ENCODE results near the gene ZDHHC20. TPM values are rescaled to one million over a fixed set of nuclear protein-coding genes. Genes with fewer than 3 reads are reported as not detected.
A peak's percentile ranks its signal among the peaks of the same experiment; 100 is the strongest.

The ZDHHC20 gene
- total RNA-seq, 1 donor from 2014 or later = 175 TPM

DNA sequence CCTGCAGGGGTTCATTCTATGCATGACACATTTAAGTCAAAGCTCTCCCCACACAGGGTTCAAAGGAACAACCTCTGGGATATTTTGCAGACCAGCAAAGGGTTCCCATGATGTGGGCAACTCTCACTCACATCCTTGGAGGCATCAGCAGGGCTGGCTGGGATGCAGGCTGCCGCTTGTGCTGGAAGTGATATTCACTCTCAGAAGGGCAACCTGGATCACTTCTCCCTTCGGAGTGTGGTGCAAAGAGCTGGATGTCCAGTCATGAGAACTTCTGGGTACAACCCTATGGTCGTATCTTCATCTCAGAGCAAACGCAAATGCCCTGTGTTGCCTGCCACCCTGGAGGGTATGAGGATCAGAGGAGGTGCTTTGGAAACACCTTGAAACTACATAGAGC is 98.6 kb downstream of the ZDHHC20 start:
- Histone ChIP-seq H3K36me3 (no peaks in the 10 kb centered on the region), H3K27me3 (no peaks in the 10 kb centered on the region), H3K9me3 (ENCODE audit: low read depth) (no peaks in the 10 kb centered on the region), H3K27ac (no peak overlapping the region), H3K4me2 (no peak overlapping the region), H3K4me3 (no peak overlapping the region), H3K9ac (no peak overlapping the region), H2AFZ (replicated peaks) (no peak overlapping the region), H3K4me1 (no peaks in the 10 kb centered on the region), H3F3A (ENCODE audit: low read depth) (no peaks in the 10 kb centered on the region), H3K79me2 (ENCODE audit: low read depth) (no peaks in the 10 kb centered on the region), H4K20me1 (ENCODE audit: low read depth) (no peaks in the 10 kb centered on the region)
- Mint-ChIP-seq H3K4me1 (no peaks in the 10 kb centered on the region), H3K27me3 (ENCODE audit: insufficient read depth, low read depth) (peaks cover 2% of the 10 kb centered on the region), H3K4me3 (no peak overlapping the region), H3K27ac (no peak overlapping the region), H3K36me3 (no peaks in the 10 kb centered on the region), H3K9me3 (peaks cover 10% of the 10 kb centered on the region)
- TF ChIP-seq EZH2phosphoT487 (IDR thresholded peaks at IDR 0.05) = no peak
- no peak for DNase-seq (ENCODE audit: low spot score)

GRCh38 chr13:21359855-21360254 is 99.2 kb downstream of the ZDHHC20 start:
- no peak overlapping the region for H3K27ac Mint-ChIP-seq
- H3K9ac ChIP-seq = no peak overlapping the region

DNA sequence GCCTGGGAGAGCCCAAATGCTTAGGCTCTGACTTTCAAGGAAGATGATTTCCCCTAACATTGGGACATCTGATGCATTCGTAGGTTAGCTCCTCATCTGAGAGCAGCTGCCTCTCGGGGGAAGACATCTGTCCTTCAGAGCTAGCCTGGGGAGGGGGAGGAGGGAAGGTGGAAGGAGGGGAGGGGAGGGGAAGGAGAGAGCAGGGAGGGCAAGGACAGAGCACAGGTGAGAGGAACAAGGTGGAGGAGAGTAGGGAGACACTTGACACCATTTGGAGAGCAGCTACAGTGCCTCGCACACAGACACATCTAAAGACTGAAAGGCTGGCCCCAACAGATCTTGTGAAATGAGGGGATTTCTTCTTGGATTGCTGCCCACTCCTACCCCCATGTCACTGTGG is 103.8 kb downstream of the ZDHHC20 start:
- Histone ChIP-seq H3K27ac (no peak overlapping the region), H3K9ac (no peak overlapping the region), H3K79me2 (ENCODE audit: low read depth) (no peaks in the 10 kb centered on the region), H3K4me3 (no peak overlapping the region), H3K9me3 (ENCODE audit: low read depth) (no peaks in the 10 kb centered on the region), H4K20me1 (ENCODE audit: low read depth) (no peaks in the 10 kb centered on the region), H2AFZ (replicated peaks) (peak overlapping the region; percentile 72), H3F3A (ENCODE audit: low read depth) (no peaks in the 10 kb centered on the region), H3K27me3 (no peaks in the 10 kb centered on the region), H3K4me1 (no peaks in the 10 kb centered on the region), H3K4me2 (no peak overlapping the region), H3K36me3 (no peaks in the 10 kb centered on the region)
- H3K27me3 Mint-ChIP-seq (ENCODE audit: insufficient read depth, low read depth) = peaks cover 2% of the 10 kb centered on the region
- H3K4me1 Mint-ChIP-seq = no peaks in the 10 kb centered on the region
- H3K27ac Mint-ChIP-seq = no peak overlapping the region
- no peak for DNase-seq (ENCODE audit: low spot score)
- H3K4me3 Mint-ChIP-seq = no peak overlapping the region
- H3K9me3 Mint-ChIP-seq = peaks cover 5% of the 10 kb centered on the region
- no peaks in the 10 kb centered on the region for H3K36me3 Mint-ChIP-seq
- no peak for TF ChIP-seq EZH2phosphoT487 (IDR thresholded peaks at IDR 0.05)
- no peak for TF ChIP-seq EZH2 (IDR thresholded peaks at IDR 0.05)

More at GRCh38 chr13:21359855-21360254, 99.2 kb downstream of the ZDHHC20 start:
- H3K4me1 Mint-ChIP-seq = no peaks in the 10 kb centered on the region
- Histone ChIP-seq H3K27me3 (no peaks in the 10 kb centered on the region), H3K27ac (no peak overlapping the region), H3K9me3 (ENCODE audit: low read depth) (no peaks in the 10 kb centered on the region), H4K20me1 (ENCODE audit: low read depth) (no peaks in the 10 kb centered on the region), H3K4me1 (no peaks in the 10 kb centered on the region), H2AFZ (replicated peaks) (no peak overlapping the region), H3K36me3 (no peaks in the 10 kb centered on the region), H3K4me3 (no peak overlapping the region), H3F3A (ENCODE audit: low read depth) (no peaks in the 10 kb centered on the region), H3K4me2 (no peak overlapping the region), H3K79me2 (ENCODE audit: low read depth) (no peaks in the 10 kb centered on the region)
- no peak overlapping the region for H3K4me3 Mint-ChIP-seq
- TF ChIP-seq, protein P1, sequence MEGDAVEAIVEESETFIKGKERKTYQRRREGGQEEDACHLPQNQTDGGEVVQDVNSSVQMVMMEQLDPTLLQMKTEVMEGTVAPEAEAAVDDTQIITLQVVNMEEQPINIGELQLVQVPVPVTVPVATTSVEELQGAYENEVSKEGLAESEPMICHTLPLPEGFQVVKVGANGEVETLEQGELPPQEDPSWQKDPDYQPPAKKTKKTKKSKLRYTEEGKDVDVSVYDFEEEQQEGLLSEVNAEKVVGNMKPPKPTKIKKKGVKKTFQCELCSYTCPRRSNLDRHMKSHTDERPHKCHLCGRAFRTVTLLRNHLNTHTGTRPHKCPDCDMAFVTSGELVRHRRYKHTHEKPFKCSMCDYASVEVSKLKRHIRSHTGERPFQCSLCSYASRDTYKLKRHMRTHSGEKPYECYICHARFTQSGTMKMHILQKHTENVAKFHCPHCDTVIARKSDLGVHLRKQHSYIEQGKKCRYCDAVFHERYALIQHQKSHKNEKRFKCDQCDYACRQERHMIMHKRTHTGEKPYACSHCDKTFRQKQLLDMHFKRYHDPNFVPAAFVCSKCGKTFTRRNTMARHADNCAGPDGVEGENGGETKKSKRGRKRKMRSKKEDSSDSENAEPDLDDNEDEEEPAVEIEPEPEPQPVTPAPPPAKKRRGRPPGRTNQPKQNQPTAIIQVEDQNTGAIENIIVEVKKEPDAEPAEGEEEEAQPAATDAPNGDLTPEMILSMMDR (IDR thresholded peaks at IDR 0.05) = no peak
- no peak for TF ChIP-seq EZH2 (IDR thresholded peaks at IDR 0.05)
- TF ChIP-seq EZH2phosphoT487 (IDR thresholded peaks at IDR 0.05) = no peak
- H3K27me3 Mint-ChIP-seq (ENCODE audit: insufficient read depth, low read depth) = peaks cover 2% of the 10 kb centered on the region
- H3K36me3 Mint-ChIP-seq = no peaks in the 10 kb centered on the region
- H3K9me3 Mint-ChIP-seq = peaks cover 10% of the 10 kb centered on the region
- no peak for DNase-seq (ENCODE audit: low spot score)

GRCh38 chr13:21354721-21355120 is 104.4 kb downstream of the ZDHHC20 start:
- Histone ChIP-seq H3F3A (ENCODE audit: low read depth) (no peaks in the 10 kb centered on the region), H3K4me1 (no peaks in the 10 kb centered on the region), H4K20me1 (ENCODE audit: low read depth) (no peaks in the 10 kb centered on the region), H3K4me2 (no peak overlapping the region), H3K9me3 (ENCODE audit: low read depth) (no peaks in the 10 kb centered on the region), H3K27ac (no peak overlapping the region), H3K27me3 (no peaks in the 10 kb centered on the region), H2AFZ (replicated peaks) (peak overlapping the region; percentile 72), H3K9ac (no peak overlapping the region), H3K4me3 (no peak overlapping the region), H3K79me2 (ENCODE audit: low read depth) (no peaks in the 10 kb centered on the region), H3K36me3 (no peaks in the 10 kb centered on the region)
- DNase-seq (ENCODE audit: low spot score) = no peak
- no peak overlapping the region for H3K4me3 Mint-ChIP-seq
- peaks cover 5% of the 10 kb centered on the region for H3K9me3 Mint-ChIP-seq
- H3K27ac Mint-ChIP-seq = no peak overlapping the region
- no peaks in the 10 kb centered on the region for H3K36me3 Mint-ChIP-seq
- no peaks in the 10 kb centered on the region for H3K4me1 Mint-ChIP-seq
- TF ChIP-seq, protein P1 (IDR thresholded peaks at IDR 0.05) = no peak
- no peak for TF ChIP-seq EZH2 (IDR thresholded peaks at IDR 0.05)
- H3K27me3 Mint-ChIP-seq (ENCODE audit: insufficient read depth, low read depth) = peaks cover 2% of the 10 kb centered on the region

Data from neural progenitor cell (in vitro differentiated cells).